Dermis lymphatic vessel endothelial cell (primary cell): ENCODE results near the gene METTL17. TPM values are rescaled to one million over a fixed set of nuclear protein-coding genes. Genes with fewer than 3 reads are reported as not detected.

Experiments used
- total RNA-seq: library from RNA; depleted of rRNA; stranded (reverse); fragments of >200 nt; gene quantifications from 2 replicates; pipeline ENCODE4 v1.2.1, GENCODE V29; 2014

Gene METTL17, protein sequence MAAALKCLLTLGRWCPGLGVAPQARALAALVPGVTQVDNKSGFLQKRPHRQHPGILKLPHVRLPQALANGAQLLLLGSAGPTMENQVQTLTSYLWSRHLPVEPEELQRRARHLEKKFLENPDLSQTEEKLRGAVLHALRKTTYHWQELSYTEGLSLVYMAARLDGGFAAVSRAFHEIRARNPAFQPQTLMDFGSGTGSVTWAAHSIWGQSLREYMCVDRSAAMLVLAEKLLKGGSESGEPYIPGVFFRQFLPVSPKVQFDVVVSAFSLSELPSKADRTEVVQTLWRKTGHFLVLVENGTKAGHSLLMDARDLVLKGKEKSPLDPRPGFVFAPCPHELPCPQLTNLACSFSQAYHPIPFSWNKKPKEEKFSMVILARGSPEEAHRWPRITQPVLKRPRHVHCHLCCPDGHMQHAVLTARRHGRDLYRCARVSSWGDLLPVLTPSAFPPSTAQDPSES
- 16.0 and 22.2 TPM in 2 replicates for total RNA-seq

DNA sequence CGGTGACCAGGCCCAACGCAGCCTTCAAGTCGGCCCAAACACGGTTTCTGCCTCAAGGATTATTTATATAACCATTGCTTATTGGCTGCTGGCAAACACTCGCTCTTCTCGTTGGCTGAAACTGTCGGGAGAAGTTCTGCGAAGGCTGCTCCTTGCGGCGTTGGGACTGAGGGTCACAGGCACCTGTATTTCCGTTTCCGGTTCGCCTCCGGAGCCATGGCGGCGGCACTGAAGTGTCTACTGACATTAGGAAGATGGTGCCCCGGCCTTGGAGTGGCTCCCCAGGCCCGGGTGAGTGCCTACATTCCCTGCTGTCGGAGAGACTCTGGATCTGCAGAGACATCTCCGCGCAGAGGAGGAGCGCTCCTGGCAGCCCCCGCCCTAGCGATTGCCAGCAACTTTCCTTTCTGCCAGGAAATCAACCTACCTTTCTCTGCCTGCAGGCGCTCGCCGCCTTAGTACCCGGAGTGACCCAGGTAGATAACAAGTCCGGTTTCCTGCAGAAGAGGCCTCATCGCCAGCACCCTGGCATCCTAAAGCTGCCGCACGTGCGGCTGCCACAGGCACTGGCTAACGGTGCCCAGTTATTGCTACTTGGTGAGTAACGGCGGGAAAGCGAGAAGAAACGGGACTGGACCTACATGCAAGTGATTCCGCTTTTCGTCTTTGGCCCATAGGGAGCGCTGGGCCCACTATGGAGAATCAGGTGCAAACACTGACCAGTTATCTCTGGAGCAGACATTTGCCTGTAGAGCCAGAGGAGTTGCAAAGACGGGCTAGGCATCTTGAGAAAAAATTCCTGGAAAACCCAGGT is at the start of gene METTL17:
TSS of gene METTL17 (plus strand) at position 194 of the 814 bp plus-strand sequence. CDS start at position 217, 23 bp downstream.

GRCh38 chr14:20954736-20955537 is 34.8 kb upstream of the METTL17 start, which contains the start of gene RNASE2:
TSS of gene RNASE2 (plus strand) at chr14:20955487. CDS start at chr14:20955772, 285 bp downstream.

GRCh38 chr14:20998674-20999366 is 9.0 kb downstream of the METTL17 start, which contains the start of gene SLC39A2:
TSS of gene SLC39A2 (plus strand) at chr14:20999293. CDS start at chr14:20999447, 154 bp downstream.

DNA sequence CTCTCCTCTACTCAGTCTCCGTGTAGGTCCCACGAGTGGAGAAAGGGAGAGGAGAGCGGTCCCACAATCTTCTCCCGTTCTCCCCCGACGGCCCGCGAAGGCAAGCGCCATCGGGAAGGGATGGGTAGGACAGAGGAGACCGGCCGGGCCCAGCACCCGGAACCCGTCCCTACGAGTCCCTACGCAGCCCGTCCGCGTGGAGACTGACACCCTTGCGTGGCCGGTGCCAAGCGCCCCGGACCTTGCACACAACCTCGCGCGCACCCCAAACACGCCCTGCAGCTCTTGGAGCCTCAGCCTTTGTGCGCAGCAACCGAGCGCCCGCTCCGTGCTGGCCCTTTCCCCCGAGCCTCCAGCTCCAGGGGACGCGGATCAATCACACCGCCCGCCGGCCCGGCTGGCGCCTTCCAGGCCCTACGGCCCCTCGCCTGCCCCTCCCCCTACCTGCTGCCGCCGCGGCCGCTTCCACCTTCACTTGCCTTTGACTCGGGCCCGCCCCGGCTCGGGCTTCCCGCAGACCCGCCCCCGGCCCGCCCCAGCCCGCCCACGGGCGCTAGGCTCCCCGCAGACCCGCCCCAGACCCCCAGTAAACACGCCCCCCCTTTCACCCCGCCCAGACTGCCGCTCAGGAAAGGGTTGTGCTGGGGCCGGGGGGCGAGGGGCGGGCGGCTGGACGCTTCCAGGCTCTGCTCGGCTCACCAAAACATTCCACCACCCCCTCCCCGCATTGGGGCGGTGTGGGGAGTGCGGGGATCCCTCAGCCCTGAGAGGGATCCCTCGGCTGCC is 35.0 kb downstream of the METTL17 start, which contains the start of gene NDRG2:
TSS of gene NDRG2 (minus strand) at position 477 of the 786 bp plus-strand sequence. CDS start 1,746 bp downstream, outside the sequence.

GRCh38 chr14:21029917-21030316 is 40.1 kb downstream of the METTL17 start, which contains the start of gene TPPP2:
TSS of gene TPPP2 (plus strand) at chr14:21030217. CDS start at chr14:21030582, 365 bp downstream.

DNA sequence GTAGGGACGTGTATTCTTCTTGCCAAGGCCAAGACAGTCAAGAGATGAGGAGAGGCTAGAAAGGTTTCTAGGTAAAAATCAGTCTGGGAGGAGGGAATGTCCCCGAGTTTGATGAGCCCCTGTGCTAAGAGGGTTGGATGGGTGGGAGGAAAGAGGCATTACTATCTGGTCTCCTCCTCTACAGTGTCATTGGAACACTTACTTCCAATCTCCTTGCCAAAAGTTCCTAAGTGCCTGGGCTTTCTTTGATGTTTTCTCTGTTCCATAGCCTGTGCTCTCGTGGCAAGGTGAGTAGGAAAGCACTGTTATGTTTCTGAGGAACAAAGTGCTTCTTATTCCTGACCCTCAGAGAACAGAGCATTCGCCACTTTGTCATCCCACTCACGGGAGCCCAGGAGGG is 44.9 kb downstream of the METTL17 start, which contains the start of gene RNASE13:
TSS of gene RNASE13 (minus strand) at position 101 of the 400 bp plus-strand sequence. CDS start 519 bp downstream, outside the sequence.

GRCh38 chr14:21041676-21042433 is 52.1 kb downstream of the METTL17 start, which contains the start of gene RNASE7:
TSS of gene RNASE7 (plus strand) at chr14:21042362. CDS start at chr14:21042993, 631 bp downstream.

Other genes starting within 250 kb of the METTL17 start
- not detected in 2 replicates for gene EDDM3A, start 244.1 kb upstream of the METTL17 start, total RNA-seq
- not detected in 2 replicates for gene EDDM3B, start 221.6 kb upstream of the METTL17 start, total RNA-seq
- gene RNASE6, start 208.7 kb upstream of the METTL17 start, total RNA-seq, result not detected in 2 replicates
- 0.43 and 0.98 TPM in 2 replicates for gene RNASE1, start 187.1 kb upstream of the METTL17 start, total RNA-seq
- not detected in 2 replicates for gene RNASE3, start 98.6 kb upstream of the METTL17 start, total RNA-seq
- not detected in 2 replicates for gene RNASE2, start 34.5 kb upstream of the METTL17 start, total RNA-seq
- not detected in 2 replicates for gene SLC39A2, start 9.3 kb downstream of the METTL17 start, total RNA-seq
- 5.7 and 7.2 TPM in 2 replicates for gene NDRG2, start 35.1 kb downstream of the METTL17 start, total RNA-seq
- not detected in 2 replicates for gene TPPP2, start 40.2 kb downstream of the METTL17 start, total RNA-seq
- gene RNASE13, start 44.8 kb downstream of the METTL17 start, total RNA-seq, result not detected in 2 replicates
- not detected in 2 replicates for gene RNASE7, start 52.4 kb downstream of the METTL17 start, total RNA-seq
- not detected in 2 replicates for gene RNASE8, start 67.8 kb downstream of the METTL17 start, total RNA-seq
- gene ARHGEF40, start 80.3 kb downstream of the METTL17 start, total RNA-seq, result 7.4 and 11.6 TPM in 2 replicates
- 1.4 and 2.4 TPM in 2 replicates for gene ZNF219, start 108.7 kb downstream of the METTL17 start, total RNA-seq
- gene TMEM253, start 111.1 kb downstream of the METTL17 start, total RNA-seq, result 0.09 and 0.11 TPM in 2 replicates
- not detected in 2 replicates for gene OR5AU1, start 166.1 kb downstream of the METTL17 start, total RNA-seq